Mucosa of gallbladder (tissue), 1 donor: ENCODE results near the gene SORBS2. TPM values are rescaled to one million over a fixed set of nuclear protein-coding genes. Genes with fewer than 3 reads are reported as not detected.

ENCODE experiments used
- DNase-seq: peaks from one replicate; pipeline ENCODE4 v3.0.0-alpha.2; 2020; ENCODE audit warnings: low spot score
- total RNA-seq: library from RNA; stranded (reverse); gene quantifications from one replicate; pipeline ENCODE4 v1.2.1, GENCODE V29; 2021
- donor health status: DM: no; HTN: no; CAD: no.

The SORBS2 gene
- total RNA-seq, 1 donor from 2014 or later: 184 TPM

DNA sequence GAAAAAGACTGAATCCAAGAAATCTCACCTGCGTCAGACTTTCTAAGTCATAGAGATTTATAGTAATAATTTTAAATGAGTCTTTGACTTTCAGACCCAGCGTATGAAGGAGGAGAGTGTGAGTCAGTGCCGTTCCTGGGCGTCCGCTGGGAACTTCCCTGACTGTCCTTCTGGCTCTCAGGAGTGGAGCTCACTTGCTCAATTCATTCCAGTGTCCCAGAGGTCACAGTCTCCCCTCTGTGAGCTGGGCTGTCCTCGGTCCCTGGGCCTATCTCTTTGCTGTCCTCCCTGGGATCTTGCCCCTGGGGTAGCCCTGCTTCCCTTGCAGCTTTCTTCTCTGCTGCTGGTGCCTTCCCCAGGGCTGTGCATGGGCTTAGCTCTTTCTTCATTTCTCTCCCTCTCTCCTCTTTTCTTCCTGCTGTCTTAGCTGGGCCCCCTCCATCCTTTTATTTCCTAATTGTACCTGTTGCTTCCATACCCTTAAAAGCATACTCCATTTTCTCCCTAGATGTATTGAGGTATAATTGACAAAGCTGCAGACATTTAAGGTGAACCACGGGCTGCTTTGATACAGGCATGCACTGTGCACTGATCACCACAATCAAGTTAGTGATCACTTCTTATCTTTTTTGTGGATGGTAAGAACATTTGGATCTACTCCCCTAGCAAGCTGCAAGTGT is 11.6 kb downstream of the SORBS2 start:
- DNase-seq: no peak

GRCh38 chr4:185799442-185799841 is 12.6 kb downstream of the SORBS2 start:
- no peak for DNase-seq

DNA sequence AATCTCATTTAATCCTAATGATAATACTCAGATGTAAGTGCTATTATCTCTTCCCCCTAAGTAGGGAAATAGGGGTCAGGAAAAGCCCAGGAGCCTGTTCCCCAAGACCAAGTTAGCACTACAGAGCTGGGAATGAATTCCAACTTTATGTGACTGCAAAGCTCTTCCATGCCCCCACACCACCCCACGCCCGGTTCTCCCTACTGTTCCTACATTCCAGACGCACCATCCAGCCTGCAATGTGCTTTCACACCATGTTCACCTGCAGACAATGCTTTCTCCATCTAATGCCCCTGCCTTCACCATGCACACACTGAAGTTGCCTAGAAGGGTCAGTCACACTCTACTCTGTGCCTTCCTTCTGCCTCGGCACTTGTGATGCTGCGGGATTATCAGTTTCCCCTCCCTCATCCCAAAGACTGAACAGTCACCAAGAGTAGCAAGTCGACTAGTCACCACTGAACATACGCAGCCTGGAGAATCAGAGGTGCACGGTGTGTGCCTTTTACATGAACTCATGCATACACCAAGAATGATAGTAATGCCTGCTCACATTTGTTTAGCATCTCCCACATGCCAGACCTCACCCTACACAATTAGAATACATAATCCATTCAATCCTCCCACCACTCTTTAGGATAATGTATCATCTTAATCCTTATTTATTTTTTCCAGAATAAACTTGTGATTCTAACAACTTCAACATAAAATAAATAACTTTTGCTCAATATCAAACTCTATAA is 14.2 kb downstream of the SORBS2 start:
- no peak for DNase-seq

GRCh38 chr4:185797018-185797417 is 15.0 kb downstream of the SORBS2 start:
- no peak for DNase-seq

- no peak for DNase-seq
Observed at GRCh38 chr4:185796176-185796575, 15.8 kb downstream of the SORBS2 start.

DNA sequence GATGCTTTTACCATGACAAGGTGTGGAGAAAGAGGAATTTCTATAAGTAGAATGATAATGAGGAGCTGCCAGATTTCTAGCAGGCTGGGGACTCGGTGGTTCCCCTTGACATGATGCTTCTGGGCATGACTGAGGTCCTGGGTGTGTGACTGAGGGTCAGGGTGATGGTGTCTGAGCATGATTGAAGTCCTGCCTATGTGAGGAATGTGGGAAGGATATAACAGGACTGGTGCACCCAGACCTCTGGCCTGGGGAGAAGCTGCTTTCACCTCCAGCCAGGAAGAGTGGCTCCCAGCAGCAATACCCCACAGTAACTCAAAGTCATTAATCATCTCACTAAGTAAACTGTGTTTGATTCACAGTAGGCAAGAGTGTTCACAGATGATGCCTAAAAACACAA is 17.4 kb downstream of the SORBS2 start:
- no peak for DNase-seq

- DNase-seq: no peak
Observed at GRCh38 chr4:185793716-185794115, 18.3 kb downstream of the SORBS2 start.

- DNase-seq: no peak
Observed at GRCh38 chr4:185793116-185793485, 18.9 kb downstream of the SORBS2 start.

GRCh38 chr4:185792384-185793115 is 19.4 kb downstream of the SORBS2 start:
- DNase-seq: no peak

- DNase-seq: no peak
Observed at GRCh38 chr4:185787926-185788679, 23.9 kb downstream of the SORBS2 start.

DNA sequence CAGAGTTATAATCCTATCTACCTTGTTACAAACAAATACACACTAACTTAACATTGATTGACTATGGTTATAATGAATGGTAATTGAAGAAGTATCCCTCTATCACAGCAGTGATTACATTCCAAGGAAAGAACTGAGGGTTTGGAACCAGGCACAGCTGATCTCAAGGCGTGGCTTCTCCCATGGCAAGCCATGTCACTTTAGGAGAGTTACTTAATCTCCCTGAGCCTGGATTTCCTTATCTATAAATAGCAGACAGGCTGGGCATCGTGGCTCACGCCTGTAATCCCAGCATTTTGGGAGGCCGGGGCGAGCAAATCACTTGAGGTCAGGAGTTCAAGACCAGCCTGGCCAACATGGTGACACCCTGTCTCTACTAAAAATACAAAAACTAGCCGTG is 25.6 kb downstream of the SORBS2 start:
- no peak for DNase-seq

- DNase-seq: no peak
Observed at GRCh38 chr4:185783574-185783973, 28.4 kb downstream of the SORBS2 start.

DNA sequence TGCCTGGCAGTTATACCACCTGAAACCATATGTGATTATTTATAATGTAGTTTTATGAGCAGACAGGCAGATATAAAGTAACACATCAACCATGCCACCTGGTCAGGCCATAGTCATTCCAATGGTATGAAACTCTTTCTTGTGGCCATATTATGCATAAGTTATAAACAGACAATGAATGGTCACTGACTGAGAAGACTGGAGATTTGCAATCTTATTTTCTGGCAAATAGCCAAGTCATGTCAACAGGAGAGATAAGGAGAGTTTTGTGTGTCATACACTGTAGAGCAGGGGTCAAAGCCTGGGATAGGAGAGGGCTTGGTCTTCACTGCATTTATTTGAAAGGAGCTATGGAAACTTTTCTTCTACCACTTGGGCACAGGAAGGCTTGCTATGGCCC is 29.5 kb downstream of the SORBS2 start:
- no peak for DNase-seq

- no peak for DNase-seq
Observed at GRCh38 chr4:185781555-185782215, 30.3 kb downstream of the SORBS2 start.

DNA sequence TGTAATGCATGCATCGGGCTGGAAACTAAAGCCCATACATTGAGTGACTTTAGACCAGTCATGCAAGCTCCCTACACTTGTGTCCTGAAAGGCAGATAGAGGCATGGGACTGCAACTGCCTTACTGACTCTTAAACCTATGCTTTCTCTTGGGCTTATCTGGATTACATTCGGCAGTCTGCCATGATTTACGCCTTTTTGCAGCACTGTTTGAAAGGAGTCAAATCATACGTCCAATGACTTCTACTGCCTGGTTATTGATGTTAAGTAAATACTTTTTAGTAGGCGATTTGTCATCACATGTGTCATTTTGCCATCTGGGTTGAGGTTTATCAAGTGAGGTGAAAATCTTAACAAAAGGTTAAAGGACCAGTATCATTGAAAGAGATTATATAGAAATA is 31.5 kb downstream of the SORBS2 start:
- no peak for DNase-seq

GRCh38 chr4:185779517-185779916 is 32.5 kb downstream of the SORBS2 start:
- DNase-seq: no peak

DNA sequence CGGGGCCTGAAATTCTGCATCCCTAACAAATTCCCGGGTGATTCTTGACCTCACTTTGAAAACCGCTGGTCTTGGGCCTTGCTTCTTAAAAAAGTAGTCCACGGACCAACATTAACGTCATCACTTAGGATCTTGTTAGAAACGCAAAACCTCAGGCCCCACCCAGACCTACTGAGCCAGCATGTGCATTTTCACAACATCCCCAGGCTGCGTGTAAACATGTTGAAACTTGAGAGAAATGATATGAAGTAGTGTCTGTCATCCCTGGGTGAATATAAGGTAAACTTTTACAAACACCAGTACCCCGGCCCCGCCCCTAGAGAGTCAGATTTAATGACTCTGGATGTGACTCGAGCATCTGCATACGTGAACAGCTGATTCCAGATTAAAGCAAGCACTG is 33.7 kb downstream of the SORBS2 start:
- no peak for DNase-seq

DNA sequence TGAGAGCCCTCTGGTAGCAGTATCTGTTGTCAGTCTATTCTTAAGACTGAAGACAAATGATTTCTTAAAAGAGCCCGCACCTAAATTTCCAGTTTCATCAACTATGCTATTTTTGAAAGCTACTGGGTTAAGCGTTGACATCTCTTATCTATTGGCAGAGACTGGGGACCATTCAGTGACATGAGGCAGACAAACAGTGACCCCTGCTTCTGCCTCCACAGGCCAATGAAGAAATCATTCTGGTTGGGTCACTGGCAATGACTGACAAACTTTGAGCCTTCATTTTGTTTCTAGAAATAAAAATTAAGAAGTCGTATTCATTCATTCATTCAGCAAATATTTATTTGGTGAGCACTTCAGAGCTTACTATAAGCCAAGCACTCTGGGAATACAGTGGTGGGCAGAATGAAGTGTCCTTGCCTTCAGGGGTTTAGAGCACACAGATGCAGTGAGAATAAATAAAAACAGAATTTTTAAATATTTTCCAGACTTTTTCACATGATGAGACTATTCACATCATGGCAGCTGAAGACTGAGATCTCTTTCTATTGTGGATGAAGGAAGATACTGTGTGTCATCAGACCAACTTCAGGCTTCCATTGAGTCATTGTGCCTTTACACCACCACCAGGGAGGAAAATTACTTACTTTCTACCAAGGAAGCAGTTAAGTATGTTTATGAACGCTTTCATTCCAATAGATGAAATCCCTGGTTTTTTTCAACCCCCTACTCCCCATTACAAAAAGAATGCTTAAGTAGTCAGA is 36.0 kb downstream of the SORBS2 start:
- no peak for DNase-seq

- no peak for DNase-seq
Observed at GRCh38 chr4:185774845-185775680, 36.9 kb downstream of the SORBS2 start.

- DNase-seq: no peak
Observed at GRCh38 chr4:185774131-185774653, 37.8 kb downstream of the SORBS2 start.
